GM10847 (cell line): Measurements from ENCODE around the gene IARS2.

Experiments used
- POLR2A ChIP-seq: IDR thresholded peaks from 2 replicates; pipeline ENCODE4 v1.6.1; 2011; ENCODE audit not compliant: insufficient read length; ENCODE audit errors: extremely low read depth

The IARS2 gene

DNA sequence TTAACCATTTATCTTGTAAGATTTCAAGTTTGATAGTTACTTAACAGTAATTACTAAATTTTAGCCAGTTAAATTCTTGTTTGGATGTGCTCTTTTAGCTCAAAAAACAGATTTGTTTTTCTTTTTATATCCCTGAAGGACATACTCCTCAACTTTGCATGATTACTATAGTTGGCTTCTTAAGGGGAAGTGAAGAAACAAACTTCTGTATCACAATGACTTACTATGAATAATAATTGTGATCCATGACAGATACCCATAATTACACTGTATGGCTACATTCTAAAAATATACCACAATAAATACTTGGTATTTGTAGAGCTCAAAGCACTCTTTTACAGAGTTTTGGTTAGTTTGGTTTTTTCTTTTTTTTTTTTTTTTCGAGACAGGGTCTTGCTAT is 55.8 kb downstream of the IARS2 start:
- no peak for TF ChIP-seq POLR2A

GRCh38 chr1:220151454-220151853 is 57.5 kb downstream of the IARS2 start:
- no peak for TF ChIP-seq POLR2A

GRCh38 chr1:220153147-220153546 is 59.2 kb downstream of the IARS2 start:
- TF ChIP-seq POLR2A = no peak

GRCh38 chr1:220156620-220157146 is 62.8 kb downstream of the IARS2 start:
- TF ChIP-seq POLR2A = no peak

GRCh38 chr1:220157738-220158137 is 63.8 kb downstream of the IARS2 start:
- TF ChIP-seq POLR2A = no peak

GRCh38 chr1:220159041-220159440 is 65.1 kb downstream of the IARS2 start:
- no peak for TF ChIP-seq POLR2A

DNA sequence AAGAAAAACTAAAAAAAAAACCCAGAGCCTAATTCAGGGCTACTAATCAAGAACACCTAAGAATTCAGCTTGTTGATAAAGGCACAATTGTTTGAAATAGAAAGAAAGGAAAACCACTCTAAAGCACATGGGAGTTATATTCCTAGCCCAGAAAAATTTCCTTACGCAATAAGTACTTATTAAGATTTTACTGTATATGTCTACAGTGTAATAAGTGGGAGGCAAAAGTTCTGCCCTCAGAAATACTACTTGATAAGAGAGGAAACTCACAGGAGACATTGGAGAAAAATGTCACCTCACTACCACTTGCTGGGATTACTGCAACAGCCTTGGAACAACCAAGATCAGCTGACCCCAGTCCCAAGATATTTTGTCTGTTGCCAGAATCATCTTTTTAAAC is 66.1 kb downstream of the IARS2 start:
- no peak for TF ChIP-seq POLR2A

GRCh38 chr1:220164116-220164515 is 70.2 kb downstream of the IARS2 start:
- TF ChIP-seq POLR2A = no peak

DNA sequence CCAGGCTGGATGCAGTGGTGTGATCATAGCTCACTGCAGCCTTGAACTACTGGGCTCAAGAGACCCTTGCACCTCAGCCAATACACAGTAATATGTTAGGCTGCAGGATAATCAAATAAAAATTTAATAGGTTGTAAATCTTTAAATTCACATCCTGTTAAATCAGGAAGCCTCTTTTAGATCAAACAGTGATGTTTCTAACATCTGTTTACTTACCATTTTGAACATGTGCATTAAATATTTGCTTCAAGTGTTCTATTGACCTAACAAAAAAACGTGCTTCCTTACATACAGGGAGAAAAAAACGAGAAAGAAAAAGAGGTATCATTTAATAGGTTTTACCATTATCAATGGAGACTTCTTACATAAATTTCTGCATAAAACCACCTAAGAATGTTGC is 70.6 kb downstream of the IARS2 start:
- no peak for TF ChIP-seq POLR2A

DNA sequence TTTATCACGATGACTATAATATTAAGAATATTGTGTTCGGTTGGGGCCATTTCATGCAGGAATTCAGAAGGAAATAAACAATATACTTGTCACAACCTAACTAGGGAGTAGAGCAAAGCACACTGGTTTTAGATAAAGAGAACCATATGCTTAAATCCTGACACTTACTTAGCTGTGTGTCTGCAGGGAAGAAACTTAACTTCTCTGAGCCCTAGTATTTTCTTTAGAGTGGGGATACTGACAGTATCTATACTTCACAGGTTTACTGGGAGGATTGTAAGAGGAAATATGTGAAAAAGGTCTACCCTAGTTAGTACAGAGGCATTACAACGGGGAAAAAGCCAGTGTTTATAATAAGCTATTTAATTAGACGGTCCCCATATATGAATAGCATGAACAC is 72.9 kb downstream of the IARS2 start:
- TF ChIP-seq POLR2A = no peak

DNA sequence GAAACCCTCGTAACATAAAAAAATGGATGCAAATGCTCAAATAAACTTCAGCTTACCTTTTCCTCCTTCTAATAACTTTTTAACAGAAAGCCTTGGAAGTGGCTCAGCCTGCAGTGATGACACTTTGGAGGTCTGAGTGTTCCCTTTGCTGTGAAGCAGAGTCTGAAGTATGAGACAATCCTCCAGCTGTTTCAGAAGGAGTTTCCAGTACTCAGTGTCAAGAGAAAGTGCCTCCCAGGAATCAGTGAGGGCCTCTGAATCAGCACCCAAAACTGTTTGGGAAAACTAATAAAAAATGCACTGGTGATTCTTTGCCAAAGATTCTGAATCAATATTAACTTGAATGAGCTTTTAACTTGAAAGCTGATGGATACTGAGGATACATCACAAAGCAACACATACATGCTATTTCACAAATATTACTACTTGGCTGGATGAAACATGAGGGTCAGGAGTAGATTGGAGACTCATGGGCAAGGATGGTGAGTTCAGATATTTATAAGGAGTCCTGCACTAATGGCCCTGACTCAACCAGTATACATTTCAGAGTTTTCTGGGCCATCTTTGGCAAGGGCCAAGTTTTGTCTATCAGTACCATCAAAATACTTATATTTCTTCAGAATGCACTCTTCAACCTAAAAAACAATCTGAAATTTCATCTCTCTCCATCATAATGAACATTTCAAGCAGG is 77.0 kb downstream of the IARS2 start:
- no peak for TF ChIP-seq POLR2A

GRCh38 chr1:220176540-220176939 is 82.6 kb downstream of the IARS2 start:
- TF ChIP-seq POLR2A = no peak

- no peak for TF ChIP-seq POLR2A
Measured at GRCh38 chr1:220182111-220182510, 88.2 kb downstream of the IARS2 start.

DNA sequence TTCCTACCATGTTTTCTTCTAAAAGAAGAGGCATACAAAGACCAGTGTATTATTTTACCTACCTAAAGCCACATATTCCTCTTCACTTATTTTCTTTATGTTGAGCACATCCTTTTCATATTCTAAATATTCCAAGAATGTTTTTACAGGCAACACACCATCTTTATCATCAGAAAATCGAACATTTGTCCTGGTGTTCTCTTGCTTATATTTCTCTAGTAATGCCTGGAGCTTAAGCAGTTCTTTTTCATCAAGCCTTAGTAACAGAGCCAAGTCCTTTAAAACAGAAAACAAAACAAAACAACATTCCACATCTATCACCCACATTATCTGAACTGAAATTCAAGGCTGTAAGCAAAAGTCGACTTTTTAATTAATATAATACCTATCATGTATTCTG is 88.7 kb downstream of the IARS2 start:
- TF ChIP-seq POLR2A = no peak

DNA sequence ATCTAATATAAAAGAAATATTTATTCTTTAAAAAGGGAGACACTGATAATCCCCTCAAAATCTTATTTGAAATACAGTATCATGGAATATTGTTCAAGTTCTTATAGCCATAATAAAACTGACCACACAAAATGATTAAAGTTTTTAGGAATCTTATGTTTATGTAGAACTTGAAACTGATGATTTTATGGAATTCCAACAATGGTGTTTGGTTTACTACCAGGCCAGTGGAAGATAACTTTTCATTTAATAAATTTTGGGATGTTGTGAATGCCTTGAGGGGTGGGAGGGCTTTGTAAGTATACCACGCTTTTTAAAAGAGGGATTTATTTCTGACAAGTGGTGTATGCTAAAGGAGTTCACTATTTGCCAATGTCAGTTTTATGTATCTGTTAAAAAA is 90.6 kb downstream of the IARS2 start:
- TF ChIP-seq POLR2A = no peak

- TF ChIP-seq POLR2A = no peak
Measured at GRCh38 chr1:220186752-220187151, 92.8 kb downstream of the IARS2 start.

DNA sequence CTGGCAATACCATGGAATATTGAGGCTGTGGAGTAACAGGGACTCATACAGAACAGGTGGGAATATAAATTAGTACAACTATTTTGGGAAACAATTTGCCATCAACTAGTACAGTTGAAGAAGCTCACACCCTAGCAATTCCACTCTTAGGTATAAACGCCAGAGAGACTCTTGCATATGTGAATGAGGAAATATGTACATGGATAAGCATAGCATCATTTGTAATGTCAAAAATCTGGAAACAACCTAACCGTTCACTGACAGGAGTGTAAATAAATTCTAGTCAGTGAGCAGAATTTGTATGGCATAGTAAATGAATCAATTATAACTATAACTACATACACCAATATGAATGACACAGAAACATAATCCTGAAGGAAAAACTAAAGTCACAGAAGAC is 94.6 kb downstream of the IARS2 start:
- TF ChIP-seq POLR2A = no peak
